Measurements from ENCODE around the gene PIGQ. TPM values are rescaled to one million over a fixed set of nuclear protein-coding genes. Genes with fewer than 3 reads are reported as not detected.
"Not testable (repeated sequence)": the region's sequence is repeated elsewhere in the genome, so short reads cannot be mapped to it uniquely, and the experiment has no call there.

PIGQ gene
- total RNA-seq, 1 experiment from 2014 or later, result 45.6 TPM

- BruUV-seq (replicated peaks), result no TSS peak
- ChIA-PET POLR2A (interaction anchor here (0.8 to 1.4 kb wide), 2 partner anchors 26 to 40 kb away, joined by 3 to 4 read pairs; partner anchors contain the start of gene METTL26), CTCF (interaction anchor here (1.3 kb wide), 1 partner anchor 13 kb away, joined by 4 read pairs; no protein-coding TSS in a partner anchor)
- DNase-seq (ENCODE audit: unreplicated experiment), result no peak
- H3K36me3 Mint-ChIP-seq (ENCODE audit: insufficient read depth, unreplicated experiment), result peaks cover 47% of the 10 kb centered on the region
- no peaks in the 10 kb centered on the region for H3K27me3 Mint-ChIP-seq (ENCODE audit: insufficient read depth, unreplicated experiment)
- no peak overlapping the region for H3K4me3 Mint-ChIP-seq (ENCODE audit: unreplicated experiment)
- no peak for TF ChIP-seq CTCF (IDR thresholded peaks at IDR 0.05; ENCODE audit: unreplicated experiment)
- peaks cover 44% of the 10 kb centered on the region for H3K4me1 Mint-ChIP-seq (ENCODE audit: insufficient read depth, unreplicated experiment)
- H3K27ac Mint-ChIP-seq (ENCODE audit: low read depth, unreplicated experiment), result peak overlapping the region; percentile 80
- H3K9me3 Mint-ChIP-seq (ENCODE audit: unreplicated experiment), result no peaks in the 10 kb centered on the region
- intact Hi-C loops (cut with micrococcal nuclease), result no loop called here
Measured at GRCh38 chr16:596736-597060, 26.9 kb downstream of the PIGQ start.

- H3K27ac Mint-ChIP-seq (ENCODE audit: low read depth, unreplicated experiment); BruUV-seq (replicated peaks); intact Hi-C loops (cut with micrococcal nuclease); CTCF ChIA-PET; H3K9me3 Mint-ChIP-seq (ENCODE audit: unreplicated experiment); DNase-seq (ENCODE audit: unreplicated experiment); H3K27me3 Mint-ChIP-seq (ENCODE audit: insufficient read depth, unreplicated experiment); H3K4me3 Mint-ChIP-seq (ENCODE audit: unreplicated experiment); POLR2A ChIA-PET: not testable (repeated sequence)
- Mint-ChIP-seq H3K36me3 (ENCODE audit: insufficient read depth, unreplicated experiment) (peaks cover 49% of the 10 kb centered on the region), H3K4me1 (ENCODE audit: insufficient read depth, unreplicated experiment) (peaks cover 35% of the 10 kb centered on the region)
Measured at GRCh38 chr16:597655-598054, 27.9 kb downstream of the PIGQ start.

GRCh38 chr16:598823-599739, 29.3 kb downstream of the PIGQ start:
- Mint-ChIP-seq H3K4me1 (ENCODE audit: insufficient read depth, unreplicated experiment) (peaks cover 20% of the 10 kb centered on the region), H3K36me3 (ENCODE audit: insufficient read depth, unreplicated experiment) (peaks cover 48% of the 10 kb centered on the region), H3K27me3 (ENCODE audit: insufficient read depth, unreplicated experiment) (no peaks in the 10 kb centered on the region), H3K27ac (ENCODE audit: low read depth, unreplicated experiment) (no peak overlapping the region), H3K9me3 (ENCODE audit: unreplicated experiment) (no peaks in the 10 kb centered on the region), H3K4me3 (ENCODE audit: unreplicated experiment) (no peak overlapping the region)
- CTCF ChIA-PET, result no interaction called here
- no peak for TF ChIP-seq CTCF (IDR thresholded peaks at IDR 0.05; ENCODE audit: unreplicated experiment)
- intact Hi-C loops (cut with micrococcal nuclease), result no loop called here
- POLR2A ChIA-PET, result interaction anchor here (1.1 kb wide), 1 partner anchor 11 kb away, joined by 3 read pairs; no protein-coding TSS in a partner anchor
- no TSS peak for BruUV-seq (replicated peaks)
- no peak for DNase-seq (ENCODE audit: unreplicated experiment)

- POLR2A ChIA-PET, result interaction anchor here (0.9 to 1.7 kb wide), 5 partner anchors 10 to 70 kb away, joined by 3 to 6 read pairs (median 3); no protein-coding TSS in a partner anchor
- peaks cover 13% of the 10 kb centered on the region for H3K4me1 Mint-ChIP-seq (ENCODE audit: insufficient read depth, unreplicated experiment)
- no peaks in the 10 kb centered on the region for H3K9me3 Mint-ChIP-seq (ENCODE audit: unreplicated experiment)
- no TSS peak for BruUV-seq (replicated peaks)
- TF ChIP-seq CTCF (IDR thresholded peaks at IDR 0.05; ENCODE audit: unreplicated experiment), result no peak
- intact Hi-C loops (cut with micrococcal nuclease), result no loop called here
- CTCF ChIA-PET, result interaction anchor here (0.6 to 1.3 kb wide), 5 partner anchors 10 to 1033 kb away, joined by 3 to 5 read pairs (median 3); partner anchors contain the start of gene METTL26
- no peak for DNase-seq (ENCODE audit: unreplicated experiment)
- no peak overlapping the region for H3K27ac Mint-ChIP-seq (ENCODE audit: low read depth, unreplicated experiment)
- no peaks in the 10 kb centered on the region for H3K27me3 Mint-ChIP-seq (ENCODE audit: insufficient read depth, unreplicated experiment)
- no peak overlapping the region for H3K4me3 Mint-ChIP-seq (ENCODE audit: unreplicated experiment)
- peaks cover 42% of the 10 kb centered on the region for H3K36me3 Mint-ChIP-seq (ENCODE audit: insufficient read depth, unreplicated experiment)
Measured at GRCh38 chr16:600781-601180, 31.0 kb downstream of the PIGQ start.
